Left hindlimb (tissue), 1 donor: ENCODE data around the gene CDK5R1.

Experiments used
- DNase-seq: peaks from one replicate; pipeline ENCODE4 v3.0.0-alpha.2; 2018

CDK5R1 gene

DNA sequence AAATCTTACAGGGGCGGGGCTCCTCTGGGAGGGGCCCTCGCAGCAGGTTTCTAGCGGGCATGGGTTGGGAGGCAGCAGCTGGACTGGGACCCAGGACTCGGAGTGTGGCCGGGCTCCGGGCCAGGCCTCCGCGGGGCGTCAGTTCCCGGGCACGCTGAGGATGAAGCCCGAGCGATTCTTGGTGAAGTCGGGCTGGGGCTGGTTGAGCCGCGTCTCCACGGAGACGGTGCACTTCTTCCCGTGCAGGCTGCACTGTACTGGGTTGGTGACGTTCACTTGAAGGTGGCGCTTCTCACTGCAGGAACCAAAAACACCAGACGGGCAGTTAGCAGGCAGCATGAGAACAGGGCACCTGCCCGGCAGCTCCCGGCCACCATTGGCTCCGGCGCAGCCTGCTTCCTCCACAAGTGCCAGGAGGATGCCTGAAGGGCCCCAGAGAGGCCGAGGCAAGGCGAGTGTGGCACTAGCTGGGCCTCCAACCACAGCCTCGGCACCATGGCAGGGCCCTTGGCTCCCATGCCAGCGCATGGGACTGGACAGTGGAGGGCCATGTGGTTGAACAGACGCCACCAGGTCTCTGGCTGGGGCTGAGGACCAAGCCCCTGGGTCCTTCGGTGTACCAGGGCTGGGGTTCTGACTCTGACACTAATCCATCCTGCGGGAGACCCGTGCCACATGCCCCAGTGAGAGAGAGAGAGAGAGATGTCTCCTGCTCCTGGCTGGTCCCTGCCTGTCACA lies 8.0 kb downstream of the CDK5R1 start:
- no peak for DNase-seq

DNA sequence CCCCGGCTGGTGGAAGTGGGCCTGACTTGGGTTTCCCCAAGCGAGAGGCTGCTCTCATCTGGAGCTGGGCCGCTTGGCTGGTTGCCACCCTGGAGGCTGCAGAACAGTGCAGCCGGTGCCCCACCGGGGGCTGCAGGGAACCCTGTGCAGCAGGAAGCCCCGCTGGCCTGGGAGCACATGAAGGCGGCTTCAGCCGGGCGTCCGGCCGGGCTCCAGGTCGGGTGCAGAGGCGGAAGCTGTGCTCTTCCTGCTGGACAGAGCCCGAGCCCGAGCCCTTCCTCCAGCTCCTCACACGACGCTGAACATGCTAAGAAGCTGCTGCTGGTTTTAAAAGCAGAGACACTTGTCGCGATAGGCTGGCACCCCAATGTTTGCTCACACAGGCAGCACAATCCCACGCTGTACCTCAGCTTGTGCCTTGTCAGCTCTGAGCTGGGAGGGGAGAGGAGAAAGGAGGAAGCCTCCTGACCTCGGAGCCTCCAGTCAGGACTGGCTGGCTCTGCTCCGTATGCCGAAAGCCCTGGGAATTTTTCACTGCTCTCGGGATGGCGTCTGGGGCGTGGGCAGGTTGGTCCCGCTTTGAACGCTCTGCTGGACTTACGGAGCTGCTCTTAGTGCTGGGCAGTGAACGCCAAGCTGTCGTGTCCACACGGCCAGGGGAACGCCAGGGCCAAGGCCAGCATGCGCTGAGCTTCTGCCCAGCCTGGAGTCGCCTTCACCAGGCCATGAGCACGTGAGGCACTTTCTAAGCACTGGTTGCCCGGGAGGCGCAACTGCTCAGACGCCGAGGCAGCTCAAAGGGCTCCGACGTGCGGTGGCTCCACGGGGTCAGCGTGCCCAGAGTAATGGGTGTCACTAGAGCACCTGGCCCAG lies 8.8 kb downstream of the CDK5R1 start:
- DNase-seq = peak; percentile 66

DNA sequence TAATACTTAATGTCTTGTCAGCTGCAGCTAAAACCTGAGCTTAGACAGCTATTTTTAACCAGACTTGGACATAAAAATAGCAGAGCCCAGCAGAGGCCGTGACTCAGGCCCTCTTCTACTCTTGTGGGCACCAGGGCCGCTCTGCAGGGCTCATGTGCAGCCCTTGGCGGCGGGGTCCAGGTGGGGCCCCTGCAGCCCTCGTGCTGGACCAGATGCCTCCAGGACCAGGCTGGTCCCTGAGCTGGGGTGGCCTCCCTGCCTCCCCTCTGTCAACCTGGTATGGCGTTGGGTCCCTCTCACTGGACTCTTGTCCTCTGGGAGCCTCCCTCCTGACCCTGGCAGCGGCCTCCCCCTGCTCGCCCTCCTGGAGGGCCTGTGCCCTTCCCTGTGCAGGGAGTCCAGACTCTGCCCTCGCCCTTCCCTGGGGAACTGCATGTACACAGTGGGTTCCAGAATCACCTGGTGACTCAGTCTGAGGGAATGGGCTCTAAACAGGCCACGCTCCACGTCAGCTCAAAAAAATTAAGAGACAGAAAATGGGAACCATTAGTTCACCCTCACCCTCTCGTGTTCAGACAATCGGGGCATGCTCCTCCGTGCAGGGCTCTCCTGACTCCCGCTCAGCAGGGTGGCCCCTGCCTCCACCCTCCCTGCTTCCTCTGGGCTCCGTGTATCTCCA lies 9.7 kb downstream of the CDK5R1 start:
- no peak for DNase-seq

DNA sequence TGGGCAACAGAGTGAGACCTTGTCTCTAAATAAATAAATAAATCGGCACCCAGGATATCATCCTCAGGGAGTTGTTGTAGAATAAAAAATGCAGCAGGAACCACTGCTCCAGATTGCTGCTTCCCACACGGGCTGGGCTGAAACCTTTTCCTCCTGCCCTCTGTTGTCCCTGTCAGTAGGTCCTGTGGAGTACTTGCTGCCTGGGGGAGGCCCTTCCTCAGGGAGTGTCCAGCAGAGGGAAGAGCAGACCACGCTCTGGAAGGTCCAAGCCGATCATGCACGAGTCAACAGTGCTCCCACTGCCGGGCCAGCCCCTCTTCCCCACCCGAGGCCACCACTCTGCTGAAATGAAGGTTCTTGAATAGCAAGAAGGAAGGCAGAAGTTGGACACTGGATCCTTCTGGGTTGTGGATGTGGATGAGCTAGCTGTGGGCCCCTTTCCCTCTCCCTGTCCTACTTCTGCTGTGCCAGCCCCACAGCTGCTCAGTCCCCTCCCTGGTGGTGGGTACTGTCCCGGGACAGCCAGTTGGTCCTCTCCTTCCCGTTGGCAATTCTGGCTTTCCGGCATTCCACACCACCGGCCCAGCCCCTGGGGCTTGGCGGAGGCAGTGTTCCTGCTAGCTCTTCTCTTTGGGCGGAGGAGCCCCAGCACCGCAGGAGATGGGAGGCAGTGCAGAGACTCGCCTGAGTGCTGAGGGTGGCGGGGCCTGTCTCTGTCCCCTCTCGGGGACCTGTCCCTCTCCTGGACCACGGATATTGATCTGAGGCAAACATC lies 10.8 kb downstream of the CDK5R1 start:
- DNase-seq = no peak

DNA sequence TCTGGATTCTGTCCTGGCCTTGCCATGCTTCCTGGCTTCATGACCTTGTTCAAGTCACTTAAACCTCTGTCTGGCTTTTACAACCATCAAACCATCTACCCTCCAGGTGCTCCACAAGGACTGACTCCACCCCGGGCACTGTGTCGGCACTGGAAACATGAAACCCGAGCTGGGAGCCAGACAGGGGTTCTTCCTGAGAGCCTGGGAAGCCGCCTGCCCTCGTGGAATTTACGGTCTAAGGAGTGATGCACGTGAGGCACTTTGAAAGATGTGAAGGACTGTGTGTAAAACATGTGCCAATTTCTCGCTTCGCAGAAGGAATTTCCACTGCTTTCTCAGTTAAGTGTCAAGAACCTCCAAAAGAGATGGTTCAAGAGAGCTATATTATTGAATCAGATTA lies 11.6 kb downstream of the CDK5R1 start:
- no peak for DNase-seq

DNA sequence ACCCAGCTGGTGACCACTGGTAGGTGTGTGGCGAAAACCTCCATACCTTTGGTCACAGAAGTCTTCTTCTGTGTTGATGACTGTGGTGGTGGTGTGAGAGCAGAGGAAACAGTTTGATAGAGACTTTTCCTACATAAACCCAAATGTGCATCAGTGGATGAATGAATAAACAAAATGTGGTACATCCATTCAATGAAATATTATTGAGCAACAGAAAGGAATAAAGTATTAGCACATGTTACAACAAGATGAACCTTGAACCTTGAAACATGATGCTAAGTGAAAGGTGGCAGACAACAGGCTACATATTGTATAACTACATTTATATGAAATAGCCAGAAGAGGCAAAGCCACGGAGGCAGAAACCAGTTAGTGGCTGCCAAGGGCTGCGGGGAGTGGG lies 15.2 kb downstream of the CDK5R1 start:
- no peak for DNase-seq

DNA sequence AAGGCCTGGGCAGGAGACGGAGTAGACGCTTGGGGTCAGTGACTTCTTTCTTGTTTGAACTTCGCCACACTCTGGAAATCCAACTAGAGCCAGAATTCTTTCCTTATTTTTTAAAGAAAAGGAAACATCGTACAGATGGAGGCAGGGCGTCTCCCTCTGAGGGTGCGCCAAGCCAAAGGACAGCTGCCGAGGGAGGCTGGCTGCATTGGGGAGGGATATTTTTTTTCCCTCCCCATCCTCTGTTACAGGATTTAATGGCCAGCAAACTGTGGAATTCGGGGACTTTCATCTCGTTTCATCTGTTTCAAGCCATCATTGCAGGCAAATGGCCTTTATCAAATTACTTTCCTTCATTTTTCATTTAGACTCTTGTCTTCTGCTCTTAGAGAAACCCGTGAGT lies 15.9 kb downstream of the CDK5R1 start:
- DNase-seq = no peak

DNA sequence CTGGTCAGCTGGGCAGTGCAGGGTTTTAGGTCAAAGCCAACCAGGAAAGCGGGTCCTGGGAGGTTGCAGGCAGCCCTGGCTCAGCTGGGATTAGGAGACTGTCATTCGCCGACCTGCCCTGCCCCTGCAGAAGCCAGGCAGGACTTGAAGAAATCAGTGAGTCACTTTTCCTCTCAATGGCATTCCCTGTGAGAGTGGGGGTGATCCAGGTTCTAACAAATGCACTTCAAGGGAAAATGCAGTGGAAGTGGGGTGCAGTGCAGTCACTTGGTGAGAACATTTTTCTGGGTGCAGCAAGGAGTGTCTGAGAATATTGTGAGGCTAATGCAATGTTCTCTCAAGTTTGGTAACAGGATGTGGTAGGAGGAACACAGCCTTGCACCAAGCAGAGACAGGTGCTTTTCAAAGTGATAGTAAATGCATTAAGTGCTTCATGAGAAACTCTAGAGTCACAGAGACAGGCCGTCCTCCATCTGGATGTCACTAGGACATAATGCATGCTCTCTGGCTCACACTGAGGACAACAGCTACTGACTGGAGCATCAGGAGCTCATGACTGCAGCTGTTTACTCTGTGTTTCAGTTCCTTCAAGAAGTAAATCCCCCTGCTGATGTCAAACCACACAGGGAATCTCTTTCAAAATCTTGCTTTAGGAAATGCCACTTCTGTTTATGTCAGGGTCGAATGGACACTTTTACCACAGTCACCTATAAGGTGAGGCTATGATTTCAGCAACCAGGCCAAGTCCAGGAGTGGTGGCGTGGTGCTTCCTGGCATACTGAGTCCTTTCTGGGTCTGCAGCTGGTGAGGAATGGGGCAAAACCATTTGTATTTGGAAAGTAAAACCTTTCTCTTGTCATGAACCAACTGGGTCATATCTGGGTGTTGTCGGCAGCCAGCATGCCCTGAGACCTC lies 16.7 kb downstream of the CDK5R1 start:
- no peak for DNase-seq

DNA sequence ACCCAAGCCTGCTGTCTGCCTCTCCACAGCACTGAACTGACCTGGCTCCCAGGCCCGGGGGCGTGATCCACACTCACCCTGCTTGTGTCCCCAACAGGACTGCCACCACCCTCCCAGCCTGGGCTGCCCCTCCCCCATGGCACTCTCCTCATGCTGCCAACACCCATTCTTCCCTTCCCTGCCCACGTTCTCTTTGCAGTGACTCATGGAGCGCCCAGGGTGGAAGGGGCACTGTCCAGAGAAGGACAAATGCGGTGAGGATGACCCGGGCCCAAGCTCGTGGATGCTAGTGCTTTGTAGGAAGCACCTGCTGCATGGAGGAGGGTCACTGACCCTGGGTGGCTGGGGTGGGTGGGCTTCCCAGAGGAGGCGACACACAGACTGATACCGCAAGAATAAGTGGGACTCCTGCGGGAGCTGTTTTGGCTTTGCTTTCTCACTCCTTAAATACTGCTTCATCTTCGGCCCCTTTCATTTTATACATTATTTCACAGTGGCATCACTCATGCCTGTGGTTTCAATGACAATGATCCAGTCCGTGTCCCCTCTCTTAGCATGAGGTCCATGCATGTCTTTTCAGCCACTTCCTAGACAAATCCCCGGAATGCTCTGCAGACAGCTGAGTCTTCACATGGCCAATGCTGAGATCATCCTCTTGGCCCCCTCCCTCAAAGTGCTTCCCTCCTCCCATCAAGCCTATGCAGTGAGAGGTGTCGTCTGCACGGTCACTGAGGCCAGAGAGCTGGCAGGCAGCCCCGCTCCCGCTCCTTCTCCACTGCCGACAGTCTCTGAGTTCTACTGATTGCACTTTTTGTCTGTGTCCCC lies 17.6 kb downstream of the CDK5R1 start:
- DNase-seq = no peak

DNA sequence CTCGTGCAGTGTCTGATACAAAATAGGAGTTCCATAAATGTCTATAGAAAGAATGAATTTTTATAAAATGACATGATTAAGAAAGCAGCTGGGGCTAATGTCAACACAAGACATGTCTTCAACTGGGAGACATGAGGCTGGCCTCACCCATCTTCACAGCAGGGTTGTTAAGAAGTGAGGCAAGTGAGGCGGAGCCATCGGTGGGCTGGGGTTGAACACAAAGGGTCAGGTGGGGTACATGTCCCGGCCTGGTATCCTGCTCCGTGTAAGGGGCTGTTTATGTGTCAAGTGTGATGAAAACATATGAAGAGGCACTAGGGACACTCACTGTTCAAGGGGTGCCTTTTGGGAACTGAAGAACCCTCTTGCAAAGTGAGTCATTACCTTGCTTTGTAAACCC lies 22.1 kb downstream of the CDK5R1 start:
- DNase-seq = no peak

DNA sequence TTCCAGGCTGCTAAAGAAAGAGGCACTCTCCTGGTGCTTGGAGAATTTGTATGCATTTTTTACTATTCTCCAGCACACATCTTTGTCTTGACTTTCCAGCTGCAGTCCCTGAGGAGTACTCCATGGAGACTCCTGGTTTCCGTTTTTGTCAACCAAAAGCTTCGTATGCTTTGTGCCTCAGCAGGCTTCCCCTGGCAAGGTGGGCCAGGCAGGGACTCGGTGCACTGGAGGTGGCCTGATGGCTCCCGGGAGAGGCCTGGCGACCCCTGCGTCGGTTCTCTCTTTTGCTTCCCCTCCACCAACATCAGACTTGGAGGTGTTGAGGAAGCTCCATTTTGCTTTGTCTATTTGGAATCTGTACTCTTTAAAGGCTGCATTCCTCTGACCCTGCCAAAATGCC lies 23.7 kb downstream of the CDK5R1 start:
- DNase-seq = no peak

DNA sequence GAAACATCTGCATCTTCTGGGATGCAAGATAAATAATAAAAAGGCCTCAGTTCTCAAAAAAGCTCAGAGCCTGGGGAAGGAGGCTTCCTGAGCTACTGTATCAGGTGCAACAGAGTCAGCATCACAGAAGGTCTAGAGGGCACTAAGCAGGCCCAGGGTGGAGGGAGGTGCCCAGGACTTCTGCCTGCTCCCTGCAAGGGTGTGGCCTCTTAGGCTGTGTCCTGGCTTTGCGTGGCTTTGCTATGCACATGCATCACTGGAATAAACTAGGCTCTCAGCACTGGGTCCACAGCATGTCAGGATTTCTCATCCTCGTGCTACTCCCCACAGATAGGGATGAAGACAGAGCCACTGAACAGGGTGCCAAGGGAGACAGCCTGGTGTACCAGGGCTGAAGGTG lies 25.5 kb downstream of the CDK5R1 start:
- no peak for DNase-seq

DNA sequence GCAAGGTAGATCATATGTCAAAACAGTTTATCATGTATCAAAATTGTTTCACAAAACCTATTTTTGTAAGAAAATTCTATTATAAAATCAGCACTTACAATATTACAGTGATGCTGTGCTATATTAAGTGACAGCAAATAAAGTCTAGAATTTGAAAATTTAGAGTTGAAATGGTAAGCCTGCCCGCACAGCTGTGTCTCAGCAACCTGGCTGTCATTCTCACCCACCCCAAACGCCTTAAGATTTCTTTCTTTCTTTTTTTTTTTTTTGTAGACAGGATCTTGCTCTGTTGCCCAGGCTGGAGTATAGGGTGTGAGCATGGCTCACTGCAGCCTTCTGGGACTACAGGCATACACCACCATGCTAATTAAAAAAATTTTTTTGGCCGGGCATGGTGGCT lies 26.8 kb downstream of the CDK5R1 start:
- no peak for DNase-seq

DNA sequence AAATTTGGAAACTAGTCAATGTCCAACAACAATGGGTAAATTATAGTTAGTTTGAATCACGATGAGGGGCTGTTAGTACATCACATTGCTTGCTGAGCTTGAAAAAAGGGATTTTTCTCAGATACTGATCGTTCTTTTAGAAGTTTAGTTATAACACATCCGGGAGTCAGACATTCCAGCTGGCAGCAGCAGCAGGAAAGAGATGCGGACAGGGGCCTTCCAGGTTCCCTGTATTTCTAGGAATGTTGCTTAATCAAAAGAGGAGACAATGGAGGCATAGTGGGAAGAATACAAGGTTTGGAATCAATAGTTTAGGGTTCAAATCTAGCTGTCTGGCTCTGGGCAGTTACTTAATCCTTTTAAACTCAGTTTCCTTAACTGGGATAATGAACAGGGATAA lies 27.8 kb downstream of the CDK5R1 start:
- no peak for DNase-seq

DNA sequence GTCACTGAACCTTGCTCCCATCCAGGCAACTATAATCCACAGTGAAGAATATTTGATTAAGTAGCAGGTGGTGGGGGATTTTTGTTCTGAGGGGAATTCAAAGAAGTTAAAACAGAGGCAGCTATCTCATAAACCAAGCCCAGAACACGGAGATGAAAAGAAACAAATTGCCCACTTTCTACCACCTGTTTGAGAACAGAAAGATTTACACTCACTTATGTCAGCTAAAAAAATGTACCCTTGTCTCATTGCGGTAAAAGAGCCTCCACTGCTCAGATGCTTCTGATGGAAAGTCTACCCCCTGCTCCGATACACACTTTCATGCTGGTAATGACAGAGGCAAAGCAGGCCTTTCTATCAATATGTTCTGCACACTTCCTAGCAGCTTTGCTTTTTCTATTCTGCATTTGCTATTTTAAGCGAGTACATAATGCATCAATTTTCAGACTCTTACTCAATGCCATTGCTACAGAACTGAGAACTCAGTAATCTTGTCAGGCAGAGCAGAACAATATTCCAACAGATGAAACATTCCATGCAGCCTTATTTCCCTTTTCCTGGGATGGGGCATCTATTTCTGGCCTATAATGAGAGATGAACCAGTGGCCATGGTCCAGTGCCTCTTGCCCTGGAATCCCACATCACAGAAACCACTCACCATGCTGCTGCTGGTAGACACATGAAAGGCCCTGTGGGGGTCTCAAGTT lies 29.0 kb downstream of the CDK5R1 start:
- DNase-seq = no peak

DNA sequence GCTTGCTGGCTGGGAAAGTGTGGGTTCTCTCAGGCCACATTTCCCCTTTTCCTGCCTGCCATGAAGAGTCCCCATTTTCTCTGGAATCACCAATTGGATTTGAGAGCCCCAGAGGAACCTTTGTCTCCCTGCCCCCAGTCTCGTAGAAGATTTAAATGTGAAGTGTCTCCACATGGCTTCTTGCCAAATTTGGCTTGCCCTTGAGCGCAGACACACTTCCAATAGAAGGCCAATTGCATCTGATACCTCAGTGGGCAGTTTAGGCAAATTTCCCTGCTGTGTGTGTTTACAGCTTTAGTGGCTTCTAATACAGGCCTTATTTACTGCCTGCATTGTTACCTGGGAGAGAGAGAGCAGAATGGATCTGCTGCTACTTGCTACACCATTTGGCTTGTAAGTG lies 29.7 kb downstream of the CDK5R1 start:
- no peak for DNase-seq

DNA sequence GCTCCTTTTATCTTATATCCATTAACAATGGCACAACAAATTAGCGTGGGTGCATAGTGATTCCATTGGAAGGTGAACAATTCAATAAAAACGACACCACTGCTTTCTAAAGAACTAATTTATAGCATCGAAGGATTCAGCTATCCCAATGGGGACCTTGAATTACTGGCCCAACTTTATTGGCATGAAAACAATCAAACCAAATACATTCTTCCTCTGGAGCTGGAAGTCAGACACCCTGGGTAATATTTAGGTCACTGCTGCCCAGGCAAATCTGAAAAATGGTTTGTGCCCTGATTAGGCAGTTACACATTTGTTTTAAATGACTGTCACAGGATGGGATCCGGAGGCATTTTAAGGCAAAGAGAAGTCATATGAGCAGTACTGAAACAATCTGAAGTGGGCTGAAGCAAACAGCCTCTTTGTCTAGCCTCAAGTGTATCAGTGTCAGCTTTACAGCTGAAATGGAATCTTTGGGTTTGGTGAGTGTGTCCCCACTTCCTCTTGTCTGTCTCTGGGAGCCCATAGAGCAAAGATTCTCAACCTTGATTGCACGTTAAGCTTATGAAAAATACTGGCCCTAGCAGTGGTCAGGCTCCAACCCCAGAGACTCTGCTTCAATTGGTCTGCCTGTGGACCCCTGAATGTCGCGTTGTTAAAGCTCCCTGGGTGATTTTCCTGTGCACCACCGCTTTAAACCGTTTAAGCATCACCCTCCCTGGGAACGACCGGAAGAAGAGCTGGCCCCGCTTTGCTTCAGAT lies 30.3 kb downstream of the CDK5R1 start:
- no peak for DNase-seq

DNA sequence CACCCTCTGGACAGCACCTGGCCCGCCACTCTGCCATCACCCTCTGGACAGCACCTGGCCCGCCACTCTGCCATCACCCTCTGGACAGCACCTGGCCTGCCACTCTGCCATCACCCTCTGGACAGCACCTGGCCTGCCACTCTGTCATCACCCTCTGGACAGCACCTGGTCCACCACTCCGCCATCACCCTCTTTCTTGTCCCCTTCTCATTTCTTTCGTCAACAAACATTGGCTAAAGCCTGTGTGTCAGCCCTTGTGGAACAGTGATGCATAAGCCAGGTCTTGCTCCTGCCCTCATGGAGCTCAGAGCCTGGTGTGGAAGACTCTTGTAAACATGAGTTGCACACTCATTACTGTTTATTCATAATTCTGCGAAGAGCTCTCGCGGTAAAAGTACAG lies 31.2 kb downstream of the CDK5R1 start:
- no peak for DNase-seq

DNA sequence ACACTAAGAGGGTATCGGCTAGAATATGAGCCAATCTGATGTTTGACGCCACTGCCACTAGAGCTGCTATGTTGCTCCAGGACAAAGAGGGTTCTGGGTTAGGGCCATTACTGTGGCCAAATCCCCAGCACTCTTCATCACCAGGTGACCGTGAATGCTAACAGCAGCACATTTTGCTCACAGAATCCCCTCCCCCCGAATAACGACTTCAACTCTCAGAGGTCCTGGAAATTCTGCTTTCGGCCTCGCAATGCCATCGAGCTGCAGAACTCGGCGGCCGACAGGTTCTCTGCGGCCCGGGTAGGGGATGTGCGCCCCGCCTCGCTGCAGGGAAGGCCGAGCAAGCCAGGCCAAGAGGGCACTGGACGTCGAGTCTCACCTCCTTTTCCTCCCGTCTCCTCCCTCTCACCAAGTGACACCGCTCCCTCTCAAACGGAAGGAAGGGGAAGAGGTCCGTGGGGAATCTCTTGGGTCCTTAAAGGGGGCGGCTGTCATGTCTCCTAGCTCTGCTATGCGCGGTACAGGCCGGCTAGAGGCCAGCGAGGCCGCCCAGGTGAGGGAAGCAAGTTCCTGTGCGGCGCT lies 31.9 kb downstream of the CDK5R1 start:
- no peak for DNase-seq
